HEK293 (cell line): ENCODE data around the gene OCSTAMP.
A peak's percentile ranks its signal among the peaks of the same experiment; 100 is the strongest.

Experiments used
- ELK4 ChIP-seq: IDR thresholded peaks from 2 replicates; pipeline ENCODE4 v1.6.1; 2011; ENCODE audit warnings: mild to moderate bottlenecking, low read depth, low read length, borderline replicate concordance
- INSM2 ChIP-seq: fragments of 450-650 bp; formaldehyde crosslinking; IDR thresholded peaks from 2 replicates; pipeline ENCODE4 v1.5.1; 2016; ENCODE audit warnings: missing biosample characterization, missing genetic modification characterization
- KLF1 ChIP-seq: fragments of 450-650 bp; formaldehyde crosslinking; IDR thresholded peaks from 2 replicates; pipeline ENCODE4 v1.5.1; 2016; ENCODE audit warnings: missing biosample characterization, missing genetic modification characterization
- MZF1 ChIP-seq: fragments of 450-650 bp; formaldehyde crosslinking; IDR thresholded peaks from 2 replicates; pipeline ENCODE4 v1.5.1; 2017; ENCODE audit warnings: missing biosample characterization, missing genetic modification characterization, borderline replicate concordance
- OSR2 ChIP-seq: fragments of 450-650 bp; formaldehyde crosslinking; IDR thresholded peaks from 2 replicates; pipeline ENCODE4 v1.5.1; 2016; ENCODE audit warnings: missing biosample characterization, missing genetic modification characterization
- PRDM1 ChIP-seq: fragments of 450-650 bp; formaldehyde crosslinking; IDR thresholded peaks from 2 replicates; pipeline ENCODE4; 2016; ENCODE audit warnings: missing biosample characterization, missing genetic modification characterization
- SCRT1 ChIP-seq: fragments of 450-650 bp; formaldehyde crosslinking; IDR thresholded peaks from 2 replicates; pipeline ENCODE4 v1.5.1; 2016; ENCODE audit warnings: missing biosample characterization, missing genetic modification characterization, borderline replicate concordance
- ZBTB48 ChIP-seq: fragments of 450-650 bp; formaldehyde crosslinking; IDR thresholded peaks from 2 replicates; pipeline ENCODE4 v1.5.1; 2016; ENCODE audit warnings: missing biosample characterization, missing genetic modification characterization
- ZFP41 ChIP-seq: fragments of 450-650 bp; formaldehyde crosslinking; IDR thresholded peaks from 2 replicates; pipeline ENCODE4 v1.5.1; 2016; ENCODE audit warnings: missing biosample characterization, missing genetic modification characterization, borderline replicate concordance
- ZNF169 ChIP-seq: fragments of 450-650 bp; formaldehyde crosslinking; IDR thresholded peaks from 2 replicates; pipeline ENCODE4 v1.5.1; 2016; ENCODE audit warnings: missing biosample characterization, missing genetic modification characterization
- ZNF174 ChIP-seq: fragments of 450-650 bp; formaldehyde crosslinking; IDR thresholded peaks from 2 replicates; pipeline ENCODE4 v1.5.0; 2017; ENCODE audit warnings: missing biosample characterization, mild to moderate bottlenecking, missing genetic modification characterization
- ZNF292 ChIP-seq: fragments of 450-650 bp; formaldehyde crosslinking; IDR thresholded peaks from 2 replicates; pipeline ENCODE4 v1.5.1; 2016; ENCODE audit warnings: low read depth, missing biosample characterization, missing genetic modification characterization, borderline replicate concordance
- ZNF426 ChIP-seq: fragments of 450-650 bp; formaldehyde crosslinking; IDR thresholded peaks from 2 replicates; pipeline ENCODE4 v1.5.1; 2017; ENCODE audit warnings: missing biosample characterization, missing genetic modification characterization, mild to moderate bottlenecking, inconsistent platforms, moderate library complexity
- ZNF518A ChIP-seq: fragments of 450-650 bp; formaldehyde crosslinking; conservative IDR thresholded peaks from 2 replicates; pipeline ENCODE4 v1.5.1; 2016; ENCODE audit warnings: low read depth, missing biosample characterization, missing genetic modification characterization
- ZNF558 ChIP-seq: fragments of 450-650 bp; formaldehyde crosslinking; IDR thresholded peaks from 2 replicates; pipeline ENCODE4 v1.5.1; 2016; ENCODE audit warnings: missing biosample characterization, missing genetic modification characterization
- ZNF560 ChIP-seq: fragments of 450-650 bp; formaldehyde crosslinking; IDR thresholded peaks from 2 replicates; pipeline ENCODE4 v1.5.1; 2017; ENCODE audit warnings: missing biosample characterization, missing genetic modification characterization, borderline replicate concordance
- ZNF76 ChIP-seq: fragments of 450-650 bp; formaldehyde crosslinking; IDR thresholded peaks from 2 replicates; pipeline ENCODE4; 2016; ENCODE audit warnings: low read depth, missing biosample characterization, missing genetic modification characterization, borderline replicate concordance
- ZNF837 ChIP-seq: fragments of 450-650 bp; formaldehyde crosslinking; IDR thresholded peaks from 2 replicates; pipeline ENCODE4 v1.5.1; 2016; ENCODE audit warnings: missing biosample characterization, missing genetic modification characterization
- TF ChIP-seq, protein P1 (sequence below): fragments of 450-650 bp; formaldehyde crosslinking; IDR thresholded peaks from 2 replicates; pipeline ENCODE4 v1.5.1; 2016; ENCODE audit warnings: missing biosample characterization, missing genetic modification characterization
- TF ChIP-seq, protein P2 (sequence below): fragments of 450-650 bp; formaldehyde crosslinking; IDR thresholded peaks from 2 replicates; pipeline ENCODE4 v1.5.1; 2016; ENCODE audit warnings: missing biosample characterization, missing genetic modification characterization
- TF ChIP-seq, protein P3 (sequence below): fragments of 450-650 bp; formaldehyde crosslinking; IDR thresholded peaks from 2 replicates; pipeline ENCODE4 v1.5.1; 2017; ENCODE audit warnings: missing biosample characterization, missing genetic modification characterization
- TF ChIP-seq, protein P4 (sequence below): fragments of 450-650 bp; formaldehyde crosslinking; IDR thresholded peaks from 2 replicates; pipeline ENCODE4 v1.5.1; 2016; ENCODE audit warnings: missing biosample characterization, missing genetic modification characterization, low read depth

OCSTAMP gene

GRCh38 chr20:46512943-46513844, 37.3 kb downstream of the OCSTAMP start, which contains the start of gene ZNF334 (continued):
- TF ChIP-seq INSM2 (tag by site-specific recombination) = no peak
- no peak for TF ChIP-seq ZNF174 (tag by site-specific recombination)
- no peak for TF ChIP-seq ZFP41 (tag by site-specific recombination)
- no peak for TF ChIP-seq ZNF169 (tag by site-specific recombination)
- TF ChIP-seq, protein P1, sequence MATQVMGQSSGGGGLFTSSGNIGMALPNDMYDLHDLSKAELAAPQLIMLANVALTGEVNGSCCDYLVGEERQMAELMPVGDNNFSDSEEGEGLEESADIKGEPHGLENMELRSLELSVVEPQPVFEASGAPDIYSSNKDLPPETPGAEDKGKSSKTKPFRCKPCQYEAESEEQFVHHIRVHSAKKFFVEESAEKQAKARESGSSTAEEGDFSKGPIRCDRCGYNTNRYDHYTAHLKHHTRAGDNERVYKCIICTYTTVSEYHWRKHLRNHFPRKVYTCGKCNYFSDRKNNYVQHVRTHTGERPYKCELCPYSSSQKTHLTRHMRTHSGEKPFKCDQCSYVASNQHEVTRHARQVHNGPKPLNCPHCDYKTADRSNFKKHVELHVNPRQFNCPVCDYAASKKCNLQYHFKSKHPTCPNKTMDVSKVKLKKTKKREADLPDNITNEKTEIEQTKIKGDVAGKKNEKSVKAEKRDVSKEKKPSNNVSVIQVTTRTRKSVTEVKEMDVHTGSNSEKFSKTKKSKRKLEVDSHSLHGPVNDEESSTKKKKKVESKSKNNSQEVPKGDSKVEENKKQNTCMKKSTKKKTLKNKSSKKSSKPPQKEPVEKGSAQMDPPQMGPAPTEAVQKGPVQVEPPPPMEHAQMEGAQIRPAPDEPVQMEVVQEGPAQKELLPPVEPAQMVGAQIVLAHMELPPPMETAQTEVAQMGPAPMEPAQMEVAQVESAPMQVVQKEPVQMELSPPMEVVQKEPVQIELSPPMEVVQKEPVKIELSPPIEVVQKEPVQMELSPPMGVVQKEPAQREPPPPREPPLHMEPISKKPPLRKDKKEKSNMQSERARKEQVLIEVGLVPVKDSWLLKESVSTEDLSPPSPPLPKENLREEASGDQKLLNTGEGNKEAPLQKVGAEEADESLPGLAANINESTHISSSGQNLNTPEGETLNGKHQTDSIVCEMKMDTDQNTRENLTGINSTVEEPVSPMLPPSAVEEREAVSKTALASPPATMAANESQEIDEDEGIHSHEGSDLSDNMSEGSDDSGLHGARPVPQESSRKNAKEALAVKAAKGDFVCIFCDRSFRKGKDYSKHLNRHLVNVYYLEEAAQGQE (tag by site-specific recombination) = no peak
- peak; percentile 99 for TF ChIP-seq ZNF518A
- no peak for TF ChIP-seq OSR2
- no peak for TF ChIP-seq ZNF560 (tag by site-specific recombination)
- no peak for TF ChIP-seq ELK4
- no peak for TF ChIP-seq ZNF558 (tag by site-specific recombination)
- TF ChIP-seq MZF1 (tag by site-specific recombination) = no peak
- TF ChIP-seq, protein P2, sequence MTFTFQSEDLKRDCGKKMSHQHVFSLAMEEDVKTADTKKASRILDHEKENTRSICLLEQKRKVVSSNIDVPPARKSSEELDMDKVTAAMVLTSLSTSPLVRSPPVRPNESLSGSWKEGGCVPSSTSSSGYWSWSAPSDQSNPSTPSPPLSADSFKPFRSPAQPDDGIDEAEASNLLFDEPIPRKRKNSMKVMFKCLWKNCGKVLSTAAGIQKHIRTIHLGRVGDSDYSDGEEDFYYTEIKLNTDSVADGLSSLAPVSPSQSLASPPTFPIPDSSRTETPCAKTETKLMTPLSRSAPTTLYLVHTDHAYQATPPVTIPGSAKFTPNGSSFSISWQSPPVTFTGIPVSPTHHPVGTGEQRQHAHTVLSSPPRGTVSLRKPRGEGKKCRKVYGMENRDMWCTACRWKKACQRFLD (tag by site-specific recombination) = no peak
- TF ChIP-seq, protein P3, sequence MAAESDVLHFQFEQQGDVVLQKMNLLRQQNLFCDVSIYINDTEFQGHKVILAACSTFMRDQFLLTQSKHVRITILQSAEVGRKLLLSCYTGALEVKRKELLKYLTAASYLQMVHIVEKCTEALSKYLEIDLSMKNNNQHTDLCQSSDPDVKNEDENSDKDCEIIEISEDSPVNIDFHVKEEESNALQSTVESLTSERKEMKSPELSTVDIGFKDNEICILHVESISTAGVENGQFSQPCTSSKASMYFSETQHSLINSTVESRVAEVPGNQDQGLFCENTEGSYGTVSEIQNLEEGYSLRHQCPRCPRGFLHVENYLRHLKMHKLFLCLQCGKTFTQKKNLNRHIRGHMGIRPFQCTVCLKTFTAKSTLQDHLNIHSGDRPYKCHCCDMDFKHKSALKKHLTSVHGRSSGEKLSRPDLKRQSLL = no peak
- no peak for TF ChIP-seq ZBTB48 (tag by site-specific recombination)
- no peak for TF ChIP-seq ZNF292 (tag by site-specific recombination)
- TF ChIP-seq, protein P4, sequence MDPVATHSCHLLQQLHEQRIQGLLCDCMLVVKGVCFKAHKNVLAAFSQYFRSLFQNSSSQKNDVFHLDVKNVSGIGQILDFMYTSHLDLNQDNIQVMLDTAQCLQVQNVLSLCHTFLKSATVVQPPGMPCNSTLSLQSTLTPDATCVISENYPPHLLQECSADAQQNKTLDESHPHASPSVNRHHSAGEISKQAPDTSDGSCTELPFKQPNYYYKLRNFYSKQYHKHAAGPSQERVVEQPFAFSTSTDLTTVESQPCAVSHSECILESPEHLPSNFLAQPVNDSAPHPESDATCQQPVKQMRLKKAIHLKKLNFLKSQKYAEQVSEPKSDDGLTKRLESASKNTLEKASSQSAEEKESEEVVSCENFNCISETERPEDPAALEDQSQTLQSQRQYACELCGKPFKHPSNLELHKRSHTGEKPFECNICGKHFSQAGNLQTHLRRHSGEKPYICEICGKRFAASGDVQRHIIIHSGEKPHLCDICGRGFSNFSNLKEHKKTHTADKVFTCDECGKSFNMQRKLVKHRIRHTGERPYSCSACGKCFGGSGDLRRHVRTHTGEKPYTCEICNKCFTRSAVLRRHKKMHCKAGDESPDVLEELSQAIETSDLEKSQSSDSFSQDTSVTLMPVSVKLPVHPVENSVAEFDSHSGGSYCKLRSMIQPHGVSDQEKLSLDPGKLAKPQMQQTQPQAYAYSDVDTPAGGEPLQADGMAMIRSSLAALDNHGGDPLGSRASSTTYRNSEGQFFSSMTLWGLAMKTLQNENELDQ (tag by site-specific recombination) = no peak
- peak; percentile 58; the same call in 1 of the 2 replicates for TF ChIP-seq ZNF76 (tag by site-specific recombination)
- no peak for TF ChIP-seq PRDM1 (tag by site-specific recombination)
- TF ChIP-seq ZNF837 (tag by site-specific recombination) = no peak
- TF ChIP-seq KLF1 (tag by site-specific recombination) = peak; percentile 35; the same call in 1 of the 2 replicates
- TF ChIP-seq SCRT1 = no peak
- TF ChIP-seq ZNF426 (tag by site-specific recombination) = no peak
